ENCODE results near the gene FGFBP3.
"Not testable (repeated sequence)": the region's sequence is repeated elsewhere in the genome, so short reads cannot be mapped to it uniquely, and the experiment has no call there.

FGFBP3 gene

DNA sequence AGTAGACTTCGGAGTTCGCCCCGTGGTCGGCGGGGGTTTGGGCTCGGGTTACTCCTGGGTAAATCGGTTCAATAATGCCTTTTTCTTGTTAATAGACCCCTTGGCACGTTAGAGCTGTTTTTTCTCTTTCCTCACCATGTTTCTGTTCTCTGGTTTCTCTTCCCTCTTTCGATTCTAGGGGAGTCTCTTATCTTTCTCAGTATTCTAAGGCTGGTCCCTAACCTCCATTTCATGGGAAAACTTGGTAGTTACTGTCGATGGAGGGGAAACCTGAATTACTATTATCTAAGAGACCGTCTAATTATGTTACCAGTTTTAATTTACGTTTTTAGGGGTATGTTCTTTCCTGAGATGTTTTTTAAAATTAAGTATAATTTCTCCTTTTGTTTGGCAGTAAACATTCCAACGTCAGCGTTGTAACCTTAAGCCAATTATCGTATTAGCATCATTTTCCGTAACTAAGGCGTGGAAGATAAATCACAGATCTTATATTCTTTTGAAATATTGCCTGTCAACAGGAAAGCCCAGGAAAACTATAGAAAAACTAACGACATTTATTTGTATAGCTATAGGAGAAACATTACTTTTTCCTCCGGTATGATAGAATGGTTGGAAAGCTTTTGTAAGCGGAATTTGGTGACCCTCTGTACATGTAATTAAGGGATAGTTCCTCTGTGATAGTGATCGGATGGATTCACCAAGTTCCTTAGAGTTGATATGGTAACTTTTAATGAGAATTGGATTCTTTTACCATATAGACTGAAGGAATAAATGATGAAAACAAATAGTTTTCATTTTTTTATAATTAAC, 15.1 kb upstream of the FGFBP3 start:
- peaks cover 21 to 39% of the 10 kb centered on the region in 2 donors for H3K4me1 Mint-ChIP-seq (ENCODE audit: low read depth in 2 of 2)
- no peak for DNase-seq
- H3K4me3 Mint-ChIP-seq: peak overlapping the region; percentile 91 to 94
- H3K9me3 Mint-ChIP-seq: no peaks in the 10 kb centered on the region
- peak overlapping the region; percentile 95 to 98 for H3K27ac Mint-ChIP-seq
- ATAC-seq (replicated peaks): no peak
- peaks cover 12% of the 10 kb centered on the region for H3K36me3 Mint-ChIP-seq (ENCODE audit: insufficient read depth)
- H3K27me3 Mint-ChIP-seq: peaks cover 0 to under 1% of the 10 kb centered on the region in 2 donors

DNA sequence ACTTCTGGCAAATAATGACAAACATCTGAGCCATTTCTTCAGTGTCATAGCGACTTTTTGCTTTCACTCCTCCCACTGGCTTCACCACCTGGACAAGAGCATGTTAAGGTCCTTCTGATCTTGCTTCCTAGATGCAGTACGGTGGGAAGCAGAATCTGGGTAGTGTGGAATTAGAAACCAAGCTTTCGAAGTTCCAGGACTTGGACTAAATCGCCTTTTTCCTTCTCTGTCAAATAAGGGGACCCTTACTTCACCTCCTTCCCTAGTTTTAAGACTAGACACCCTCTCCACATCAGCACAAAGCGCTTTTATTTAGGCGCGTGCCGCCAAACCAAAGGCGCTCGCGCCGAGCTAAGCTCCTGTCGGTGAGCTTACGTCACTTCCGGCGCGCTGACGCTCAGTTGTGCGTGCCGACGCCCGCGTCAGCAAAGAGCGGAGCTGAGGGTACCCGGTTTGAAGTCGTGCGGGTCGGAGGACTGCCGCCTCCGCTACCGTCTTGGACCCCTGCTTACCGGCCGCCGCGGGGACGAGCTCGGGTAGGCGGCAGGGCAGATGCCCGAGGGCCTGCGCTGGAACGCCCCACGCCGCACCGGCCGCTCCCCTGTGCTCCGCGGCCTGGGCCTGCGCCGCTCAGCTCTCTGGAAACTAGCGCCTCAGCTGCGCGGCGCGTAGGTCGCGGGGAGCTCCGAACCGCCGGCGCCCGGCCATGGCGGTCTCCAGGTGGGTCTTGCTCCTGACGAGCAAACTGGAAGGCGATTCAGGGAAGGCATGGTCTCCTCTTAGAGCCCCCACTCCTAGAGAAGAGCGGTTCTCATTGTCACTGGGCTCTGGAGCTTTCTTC, 14.3 kb upstream of the FGFBP3 start, which contains the start of gene BTAF1:
BTAF1 (plus strand) TSS at position 400 of the 841 bp plus-strand sequence; CDS start at position 707, 307 bp downstream.
- Mint-ChIP-seq H3K27me3 (peaks cover 6 to 7% of the 10 kb centered on the region in 2 donors), H3K27ac (peak within 1 kb of the TSS; percentile 95 to 98), H3K4me3 (peak within 1 kb of the TSS; percentile 91 to 94), H3K4me1 (ENCODE audit: low read depth in 2 of 2) (peaks cover 21 to 33% of the 10 kb centered on the region in 2 donors), H3K36me3 (ENCODE audit: insufficient read depth) (peaks cover 12% of the 10 kb centered on the region), H3K9me3 (no peaks in the 10 kb centered on the region)
- ATAC-seq (replicated peaks) (peak; percentile 93), DNase-seq (peak; percentile 85 to 87 (median 87))

DNA sequence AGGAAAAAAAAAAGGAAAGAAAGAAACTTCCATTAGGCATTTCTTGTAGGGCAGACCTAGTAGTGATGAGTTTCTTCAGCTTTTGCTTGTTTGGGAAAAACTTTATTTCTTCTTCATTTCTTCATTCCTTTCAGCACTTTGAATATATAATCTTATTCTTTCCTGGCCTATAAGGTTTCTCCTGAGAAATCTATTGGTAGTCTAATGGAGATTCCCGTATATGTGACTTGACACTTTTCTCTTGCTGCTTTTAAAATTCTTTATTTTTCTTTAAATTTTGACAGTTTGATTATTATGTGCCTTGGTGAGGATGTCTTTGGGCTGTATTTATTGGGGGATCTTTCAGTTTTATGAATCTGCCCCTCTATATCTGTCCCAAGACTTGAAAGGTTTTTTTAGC, 10.4 kb upstream of the FGFBP3 start:
- no peak for ATAC-seq (replicated peaks)
- H3K4me3 Mint-ChIP-seq: no peak overlapping the region
- peaks cover 8% of the 10 kb centered on the region for H3K36me3 Mint-ChIP-seq (ENCODE audit: insufficient read depth)
- peaks cover 23 to 37% of the 10 kb centered on the region in 2 donors for H3K27me3 Mint-ChIP-seq
- peaks cover 6 to 10% of the 10 kb centered on the region in 2 donors for H3K4me1 Mint-ChIP-seq (ENCODE audit: low read depth in 2 of 2)
- H3K9me3 Mint-ChIP-seq: no peaks in the 10 kb centered on the region
- DNase-seq: no peak
- H3K27ac Mint-ChIP-seq: no peak overlapping the region

DNA sequence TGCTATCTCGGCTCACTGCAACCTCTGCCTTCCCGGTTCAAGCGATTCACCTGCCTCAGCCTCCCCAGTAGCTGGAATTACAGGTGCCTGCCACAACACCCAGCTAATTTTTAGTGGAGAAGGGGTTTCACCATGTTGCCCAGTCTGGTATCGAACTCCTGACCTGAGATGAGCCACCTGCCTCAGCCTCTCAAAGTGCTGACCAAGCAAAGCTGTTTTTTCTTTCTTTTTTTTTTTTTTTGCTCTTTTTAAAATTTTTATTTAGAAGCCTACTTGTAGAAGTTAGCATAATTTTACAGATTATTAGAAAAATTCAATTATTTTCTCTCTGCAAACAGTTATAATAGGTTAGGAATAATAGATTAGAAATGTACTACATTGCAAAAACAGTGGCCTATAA, 1.2 kb upstream of the FGFBP3 start:
- Mint-ChIP-seq H3K4me3 (peak overlapping the region in 1 of 2 donors; percentile 8), H3K9me3 (no peaks in the 10 kb centered on the region), H3K36me3 (ENCODE audit: insufficient read depth) (peaks cover 11% of the 10 kb centered on the region), H3K27ac (no peak overlapping the region), H3K4me1 (ENCODE audit: low read depth in 2 of 2) (peaks cover 19 to 27% of the 10 kb centered on the region in 2 donors), H3K27me3 (peaks cover 0 to 11% of the 10 kb centered on the region in 2 donors)
- DNase-seq (no peak), ATAC-seq (replicated peaks) (no peak)

DNA sequence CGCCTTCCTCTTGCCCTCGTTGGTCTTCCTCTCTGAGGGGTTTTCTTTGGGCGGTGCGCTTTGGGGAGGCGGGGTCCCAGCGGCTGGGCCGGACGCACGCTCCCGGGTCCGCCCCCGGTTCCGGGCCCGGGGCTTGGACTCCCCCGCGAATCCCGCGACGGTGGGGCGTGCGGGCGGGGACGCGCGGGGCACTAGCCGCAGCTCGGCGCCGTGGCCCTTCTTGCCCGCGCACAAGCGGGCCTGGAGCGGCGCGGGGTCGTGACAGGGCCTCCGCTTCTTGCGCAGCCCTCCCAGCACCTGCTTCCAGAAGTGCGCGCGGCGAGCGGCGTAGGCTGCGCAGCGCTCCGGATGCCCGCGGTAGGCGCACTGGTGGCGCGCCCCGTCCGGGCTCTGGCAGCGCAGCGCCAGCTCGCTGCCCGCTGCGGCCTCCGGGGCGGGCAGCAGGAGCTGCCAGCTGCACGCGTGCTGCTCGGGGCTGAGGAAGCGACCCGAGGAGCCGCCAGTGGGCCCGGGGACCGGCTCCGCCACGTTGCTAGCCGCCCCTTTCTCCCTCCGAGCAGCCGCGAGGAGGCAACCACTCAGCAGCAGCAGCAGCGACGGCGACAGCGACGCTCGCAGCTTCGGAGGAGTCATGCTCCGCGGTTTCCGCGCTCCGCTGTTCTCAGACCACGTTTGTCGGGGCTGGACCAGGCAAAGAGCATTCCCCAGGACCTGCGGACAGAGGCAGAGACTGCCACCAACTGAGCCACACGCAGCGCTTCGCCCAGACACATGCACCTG, 759 bp downstream of the FGFBP3 start:
- DNase-seq: peak; percentile 57 to 70 (median 61)
- Mint-ChIP-seq H3K27ac (peak overlapping the region; percentile 75 to 93), H3K27me3 (peaks cover 0 to 8% of the 10 kb centered on the region in 2 donors), H3K9me3 (no peaks in the 10 kb centered on the region), H3K36me3 (ENCODE audit: insufficient read depth) (peaks cover 11% of the 10 kb centered on the region), H3K4me3 (peak overlapping the region; percentile 93 to 96), H3K4me1 (ENCODE audit: low read depth in 2 of 2) (peaks cover 19 to 27% of the 10 kb centered on the region in 2 donors)
- ATAC-seq (replicated peaks): peak; percentile 86

DNA sequence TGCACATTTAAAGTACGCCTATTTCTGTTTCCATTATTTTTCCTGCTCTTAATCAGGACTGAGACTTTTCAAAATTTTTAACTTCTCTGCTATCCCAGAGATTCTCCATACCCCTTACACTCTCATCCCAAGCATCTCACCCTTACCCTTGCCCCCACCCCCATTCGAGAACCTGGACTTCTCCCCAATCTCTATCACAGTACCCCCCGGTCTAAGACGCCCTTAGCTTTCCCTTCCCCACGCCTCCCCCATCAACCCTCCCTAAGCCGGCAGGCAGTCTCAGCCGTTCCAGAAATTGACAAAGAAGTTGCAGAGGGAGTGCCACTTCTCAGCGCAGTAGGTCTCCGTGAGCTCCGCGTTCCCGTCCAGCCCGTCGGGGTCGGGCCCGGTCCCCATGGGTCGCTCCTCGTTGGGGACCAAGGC, 1.4 kb downstream of the FGFBP3 start:
- ATAC-seq (replicated peaks): no peak
- Mint-ChIP-seq H3K27me3 (peaks cover 0 to 3% of the 10 kb centered on the region in 2 donors), H3K36me3 (ENCODE audit: insufficient read depth) (peaks cover 11% of the 10 kb centered on the region), H3K4me1 (ENCODE audit: low read depth in 2 of 2) (peaks cover 19 to 27% of the 10 kb centered on the region in 2 donors), H3K4me3 (peak overlapping the region; percentile 79 to 88), H3K27ac (peak overlapping the region; percentile 73 to 89), H3K9me3 (no peaks in the 10 kb centered on the region)
- no peak for DNase-seq

DNA sequence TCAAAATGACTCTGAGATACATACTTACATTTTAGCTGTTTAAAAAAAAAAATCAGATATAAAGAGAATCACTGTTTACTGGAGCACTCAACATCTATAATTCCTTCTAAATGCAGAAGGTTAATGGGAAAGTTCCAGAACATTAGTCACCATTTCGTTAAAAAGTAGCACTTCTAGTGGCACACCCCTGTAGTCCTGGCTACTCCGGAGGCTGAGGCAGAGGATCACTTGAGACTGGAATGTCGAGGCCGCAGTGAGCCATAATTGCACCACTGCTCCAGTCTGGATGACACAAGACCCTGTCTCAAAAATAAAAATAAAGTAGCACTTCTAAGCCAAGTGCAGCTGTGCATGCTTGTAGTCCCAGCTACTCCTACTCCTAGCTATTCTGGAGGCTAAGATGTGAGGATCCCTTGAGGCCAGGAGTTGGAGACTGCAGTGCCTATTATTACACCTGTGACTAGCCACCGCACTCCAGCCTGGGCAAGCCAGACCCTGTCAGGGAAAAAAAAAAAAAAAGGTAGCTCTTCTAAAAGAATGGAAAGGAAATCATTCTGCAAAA, 2.2 kb downstream of the FGFBP3 start:
- DNase-seq (no peak), ATAC-seq (replicated peaks) (no peak)
- H3K36me3 Mint-ChIP-seq (ENCODE audit: insufficient read depth): peaks cover 11% of the 10 kb centered on the region
- H3K27ac Mint-ChIP-seq: peak overlapping the region; percentile 73 to 89
- peaks cover 23 to 34% of the 10 kb centered on the region in 2 donors for H3K4me1 Mint-ChIP-seq (ENCODE audit: low read depth in 2 of 2)
- no peaks in the 10 kb centered on the region for H3K27me3 Mint-ChIP-seq
- H3K9me3 Mint-ChIP-seq: no peaks in the 10 kb centered on the region
- peak overlapping the region; percentile 79 to 88 for H3K4me3 Mint-ChIP-seq

DNA sequence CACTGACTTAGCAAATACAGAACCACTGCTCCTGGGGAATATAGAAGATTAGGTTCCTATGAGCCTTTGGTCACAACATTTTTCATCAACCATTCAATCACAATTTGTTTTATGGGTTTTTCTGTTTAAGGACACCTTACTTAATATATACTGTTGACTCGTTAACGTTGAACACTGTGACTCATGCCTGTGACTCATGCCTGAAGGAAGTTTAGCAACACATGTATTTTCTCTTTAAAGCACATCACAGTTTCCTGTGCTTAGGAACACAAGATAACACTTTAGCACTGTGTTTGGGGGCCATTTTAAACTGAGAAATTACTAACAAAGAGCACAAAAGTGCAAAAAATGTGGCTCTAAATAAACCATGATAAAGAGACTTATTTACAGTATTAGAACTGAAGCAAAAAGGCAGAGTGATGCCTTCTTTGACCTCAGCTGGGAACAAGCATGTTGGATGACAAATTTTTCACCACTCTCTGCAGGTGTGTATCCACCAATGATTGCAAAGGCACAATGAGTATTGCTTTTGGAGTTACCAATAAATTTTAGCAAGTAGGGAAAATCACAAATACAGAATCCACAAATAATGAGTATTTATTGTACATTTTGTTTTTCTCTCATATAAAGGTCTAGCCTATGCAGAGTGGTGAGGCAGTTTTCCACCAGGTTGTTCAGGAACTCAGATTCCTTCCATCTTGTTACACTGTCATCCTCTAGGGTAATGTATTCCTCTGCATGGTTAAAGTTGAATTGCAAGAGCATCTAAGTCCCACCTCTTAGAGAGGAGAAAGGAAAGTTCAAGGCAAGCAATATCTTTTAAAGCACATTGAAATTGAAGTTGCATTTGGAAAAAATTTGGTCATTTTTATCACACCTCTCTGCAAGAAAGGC, 7.3 kb downstream of the FGFBP3 start:
- Mint-ChIP-seq H3K27me3 (peaks cover 0 to 18% of the 10 kb centered on the region in 2 donors), H3K36me3 (ENCODE audit: insufficient read depth) (peaks cover 4% of the 10 kb centered on the region), H3K9me3 (no peaks in the 10 kb centered on the region), H3K27ac (peak overlapping the region; percentile 71 to 74), H3K4me1 (ENCODE audit: low read depth in 2 of 2) (peaks cover 13 to 27% of the 10 kb centered on the region in 2 donors), H3K4me3 (no peak overlapping the region)
- DNase-seq (peak; percentile 16 to 29 (median 25)), ATAC-seq (replicated peaks) (peak; percentile 100)

DNA sequence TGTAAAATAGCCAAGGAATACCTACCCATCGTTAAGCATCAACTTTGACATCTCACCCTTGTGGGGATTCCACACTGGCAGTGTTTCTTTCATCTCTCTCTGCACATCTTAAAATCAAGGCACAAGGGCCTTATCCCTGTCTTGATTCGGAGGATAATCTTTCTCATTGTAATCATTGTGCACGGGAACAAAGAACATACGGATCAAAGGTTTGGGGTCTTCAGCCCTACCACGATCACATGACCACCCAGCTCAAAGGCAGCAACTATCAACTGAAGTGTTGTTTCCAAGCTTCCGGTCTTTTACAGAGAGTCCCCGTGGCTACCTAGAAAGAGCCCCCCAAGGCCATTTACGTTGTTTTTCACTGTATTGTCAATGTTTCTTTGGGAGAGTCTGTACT, 11.9 kb downstream of the FGFBP3 start:
- no peaks in the 10 kb centered on the region for H3K9me3 Mint-ChIP-seq
- no peak overlapping the region for H3K4me3 Mint-ChIP-seq
- ATAC-seq (replicated peaks) (no peak), DNase-seq (no peak)
- peaks cover 0 to 27% of the 10 kb centered on the region in 2 donors for H3K27me3 Mint-ChIP-seq
- H3K27ac Mint-ChIP-seq: no peak overlapping the region
- H3K36me3 Mint-ChIP-seq (ENCODE audit: insufficient read depth): peaks cover 3% of the 10 kb centered on the region
- peaks cover 11 to 14% of the 10 kb centered on the region in 2 donors for H3K4me1 Mint-ChIP-seq (ENCODE audit: low read depth in 2 of 2)

DNA sequence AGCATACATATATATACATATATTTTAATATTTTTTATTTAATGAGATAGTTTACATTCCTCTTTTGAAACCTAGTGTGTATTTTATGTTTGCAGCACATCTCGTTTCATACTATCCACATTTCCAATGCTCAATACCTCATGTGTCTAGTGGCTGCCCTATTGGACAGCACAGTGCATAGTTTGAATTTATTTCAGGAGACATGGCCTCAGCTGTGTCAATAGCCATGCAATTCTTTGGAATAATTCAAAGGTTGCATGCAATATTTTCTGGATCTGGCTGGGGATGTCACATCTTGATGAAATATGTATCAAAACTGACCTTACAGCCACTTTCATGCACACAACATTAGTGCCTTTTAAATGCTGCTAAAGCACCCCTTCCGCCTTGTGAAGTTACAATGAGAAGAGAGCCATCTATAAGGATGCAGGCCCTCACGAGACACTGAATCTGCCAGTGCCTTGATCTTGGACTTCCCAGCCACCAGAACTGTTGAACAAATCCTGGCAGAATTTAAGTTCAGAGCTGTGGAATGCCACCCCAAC, 13.0 kb downstream of the FGFBP3 start:
- Mint-ChIP-seq H3K27me3 (peaks cover 4 to 27% of the 10 kb centered on the region in 2 donors), H3K4me3 (no peak overlapping the region)

DNA sequence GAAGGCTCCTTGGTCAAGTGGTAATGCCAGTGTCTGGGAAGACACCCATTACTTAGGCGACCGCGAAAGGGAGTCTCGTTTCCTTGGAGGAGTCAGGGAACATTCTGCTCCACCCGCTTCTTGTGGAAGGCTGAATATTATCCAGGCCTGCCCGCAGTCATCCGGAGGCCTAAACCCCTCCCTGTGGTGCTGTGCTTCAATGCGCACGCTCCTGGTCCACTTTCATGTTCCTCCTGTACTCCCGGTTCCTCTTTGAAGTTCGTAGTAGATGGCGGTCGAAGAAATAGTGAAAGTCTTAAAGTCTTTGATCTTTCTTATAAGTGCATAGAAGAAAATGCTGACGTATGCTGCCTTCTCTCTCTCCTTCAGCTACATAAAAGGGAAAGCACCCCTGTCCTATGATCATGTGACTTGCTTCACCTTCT, 15.0 kb downstream of the FGFBP3 start:
- H3K4me1 Mint-ChIP-seq (ENCODE audit: low read depth in 2 of 2); H3K36me3 Mint-ChIP-seq (ENCODE audit: insufficient read depth); H3K27ac Mint-ChIP-seq; DNase-seq; H3K9me3 Mint-ChIP-seq; ATAC-seq (replicated peaks); H3K4me3 Mint-ChIP-seq: not testable (repeated sequence)
- peaks cover 9 to 30% of the 10 kb centered on the region in 2 donors for H3K27me3 Mint-ChIP-seq

More for the DNA sequence above, 13.0 kb downstream of the FGFBP3 start:
- Mint-ChIP-seq H3K4me1 (ENCODE audit: low read depth in 2 of 2) (peaks cover 0 to 3% of the 10 kb centered on the region in 2 donors), H3K9me3 (no peaks in the 10 kb centered on the region), H3K27ac (no peak overlapping the region), H3K36me3 (ENCODE audit: insufficient read depth) (peaks cover 3% of the 10 kb centered on the region)
- ATAC-seq (replicated peaks) (no peak), DNase-seq (no peak)

Measured in effector memory CD8-positive, alpha-beta T cell (primary cell).